GM12878 (cell line): Measurements from ENCODE around the gene SPHK2. TPM values are rescaled to one million over a fixed set of nuclear protein-coding genes. Genes with fewer than 3 reads are reported as not detected.

Experiments used
- ATAC-seq: fragments of 200-7000 bp; cut with Tn5 transposase; 3 replicates; pipeline ENCODE4 v1.9.1; 2020; ENCODE audit warnings: mild to moderate bottlenecking, moderate library complexity
- BruUV-seq: library from RNA; stranded (reverse); fragments of 400-500 nt; replicated peaks from 2 replicates; lab custom pipeline; 2021; lab: Mats Ljungman, UMichigan
- CTCF ChIA-PET: fragments of 300-600 bp; sonication (Branson Sonifier 250); formaldehyde crosslinking; extraction: SDS; loops from one replicate; lab custom pipeline; 2021; ENCODE audit warnings: inconsistent platforms; lab: Yijun Ruan, JAX
- POLR2A ChIA-PET: fragments of 350-600 bp; formaldehyde crosslinking; extraction: SDS; loops from one replicate; lab custom pipeline; 2021; ENCODE audit warnings: inconsistent platforms; lab: Charles Lee
- RAD21 ChIA-PET: fragments of 300-600 bp; sonication (Branson Sonifier 250); formaldehyde crosslinking; loops from one replicate; lab custom pipeline; 2023; ENCODE audit warnings: antibody characterized with exemption; ENCODE audit not compliant: unreplicated experiment; lab: Charles Lee
- SMC1A ChIA-PET: fragments of 300-600 bp; sonication (Branson Sonifier 250); formaldehyde crosslinking; loops from one replicate; lab custom pipeline; 2023; ENCODE audit not compliant: unreplicated experiment, uncharacterized antibody; lab: Charles Lee
- DNase-seq: peaks from one replicate; pipeline ENCODE4 v3.0.0-alpha.2; 2011; ENCODE audit warnings: low read depth, low spot score
- FAIRE-seq: peaks from 3 replicates; lab custom pipeline; 2011; peaks lifted over from hg19 to GRCh38; lab: Jason Lieb, UNC
- H2AFZ ChIP-seq: 2 replicates; pipeline ENCODE4 v1.6.0; 2011; ENCODE audit warnings: low read depth, low read length, control low read depth; ENCODE audit not compliant: control insufficient read depth
- H3K27ac ChIP-seq: 2 replicates; pipeline ENCODE4 v1.5.1; 2011; ENCODE audit warnings: control low read depth; ENCODE audit not compliant: control insufficient read depth, insufficient read depth
- H3K27me3 ChIP-seq, 2 experiments: replicated peaks in 1 of 2; 2 replicates each; pipeline versions ENCODE4 v1.6.0 to v1.6.1; 2011; ENCODE audit warnings: low read length in 1 of 2; ENCODE audit not compliant: control insufficient read depth in 2 of 2, insufficient read depth in 2 of 2
- H3K36me3 ChIP-seq, 2 experiments: 2 replicates each; pipeline ENCODE4 v1.5.1; 2011; ENCODE audit warnings: low read length in 1 of 2; ENCODE audit not compliant: control insufficient read depth in 2 of 2, insufficient read depth in 2 of 2
- H3K4me1 ChIP-seq: 2 replicates; pipeline ENCODE4 v1.6.1; 2011; ENCODE audit warnings: mild to moderate bottlenecking, low read length, moderate library complexity, mixed read lengths; ENCODE audit not compliant: control insufficient read depth, insufficient read depth
- H3K4me2 ChIP-seq: 2 replicates; pipeline ENCODE4 v1.6.0; 2011; ENCODE audit warnings: control low read depth; ENCODE audit not compliant: control insufficient read depth, insufficient read depth
- H3K4me3 ChIP-seq: fragments of 200-600 bp; sonication (generic); 2 replicates; pipeline ENCODE4 v1.5.1; 2016
- H3K79me2 ChIP-seq: 2 replicates; pipeline ENCODE4 v1.6.0; 2011; ENCODE audit warnings: low read length; ENCODE audit not compliant: control insufficient read depth, insufficient read depth
- H3K9ac ChIP-seq: 2 replicates; pipeline ENCODE4 v1.8.0; 2011; ENCODE audit warnings: low read length, control low read depth, mixed read lengths; ENCODE audit not compliant: control insufficient read depth, insufficient read depth
- H3K9me3 ChIP-seq: replicated peaks from 3 replicates; pipeline ENCODE4 v1.5.1; 2011; ENCODE audit warnings: mild to moderate bottlenecking, low read length; ENCODE audit not compliant: control insufficient read depth, insufficient read depth
- H4K20me1 ChIP-seq: 2 replicates; pipeline ENCODE4 v1.6.0; 2011; ENCODE audit not compliant: control insufficient read depth, insufficient read depth
- FOXM1 ChIP-seq: IDR thresholded peaks from 2 replicates; pipeline ENCODE4 v1.6.1; 2012; ENCODE audit warnings: low read depth, mild to moderate bottlenecking, inconsistent platforms, low read length, moderate library complexity
- HDGF ChIP-seq: fragments of 450-650 bp; IDR thresholded peaks from 2 replicates; pipeline ENCODE4 v1.6.1; 2016; ENCODE audit warnings: antibody characterized with exemption
- LARP7 ChIP-seq: fragments of 450-650 bp; IDR thresholded peaks from 2 replicates; pipeline ENCODE4 v1.6.1; 2017; ENCODE audit warnings: mild to moderate bottlenecking
- RAD51 ChIP-seq: fragments of 450-650 bp; IDR thresholded peaks from 2 replicates; pipeline ENCODE4 v1.6.1; 2016; ENCODE audit warnings: moderate library complexity, mild to moderate bottlenecking, inconsistent platforms
- RUNX3 ChIP-seq: IDR thresholded peaks from 2 replicates; pipeline ENCODE4 v1.6.1; 2012; ENCODE audit warnings: low read length, inconsistent platforms
- ZNF687 ChIP-seq: fragments of 450-650 bp; IDR thresholded peaks from 2 replicates; pipeline ENCODE4 v1.6.1; 2017; ENCODE audit warnings: mild to moderate bottlenecking, moderate library complexity
- WGBS: methylation state at CpG from one replicate; pipeline ENCODE4 v1.1.6; 2016; ENCODE audit warnings: low lambda C conversion rate; ENCODE audit not compliant: insufficient replicate concordance, insufficient coverage; ENCODE audit errors: missing lambda C conversion rate; 5-methylcytosine and 5-hydroxymethylcytosine counted together
- in situ Hi-C: fragments of 300-500 bp; cut with MboI; formaldehyde crosslinking; loops from 9 replicates; pipeline ENCODE4 v1.14.3; 2018; ENCODE audit warnings: mixed read lengths
- intact Hi-C: fragments of 100-400 bp; cut with micrococcal nuclease; formaldehyde crosslinking; loops from one replicate; pipeline ENCODE4 v1.14.2; 2022; ENCODE audit not compliant: unreplicated experiment
- polyA plus RNA-seq, 11 experiments: library from polyadenylated mRNA; depleted of rRNA in 4 of 11; unstranded in 6 of 11; stranded (reverse) in 5 of 11; fragments of >200 nt; fragmentation: Nextera tagmentation in 4 of 11; fragmentation: Illumina TruSeq in 1 of 11; extraction: Ambion mirVana in 4 of 11; extraction: Trizol in 1 of 11; gene quantifications; 1 replicate in 1 of 11; 2 replicates in 10 of 11; pipeline versions ENCODE4 v1.2.1 to v1.2.3, GENCODE V29; 2011 to 2016; ENCODE audit warnings: inconsistent platforms in 2 of 11, missing spikeins in 2 of 11, low read depth in 1 of 11
- total RNA-seq, 4 experiments: library from RNA; depleted of rRNA in 3 of 4; stranded (reverse); fragments of >200 nt in 3 of 4; fragmentation: Illumina TruSeq in 1 of 4; extraction: Trizol in 1 of 4; gene quantifications; 2 replicates each; pipeline versions ENCODE4 v1.2.1 to v1.2.3, GENCODE V29; 2013 to 2021

The SPHK2 gene
- total and polyA plus RNA-seq, 10 of the 15 experiments (the other 5 are each of a cell fraction or from before 2014, with no cell fraction given): 0.37 to 40.5 (median 11.2) TPM

DNA sequence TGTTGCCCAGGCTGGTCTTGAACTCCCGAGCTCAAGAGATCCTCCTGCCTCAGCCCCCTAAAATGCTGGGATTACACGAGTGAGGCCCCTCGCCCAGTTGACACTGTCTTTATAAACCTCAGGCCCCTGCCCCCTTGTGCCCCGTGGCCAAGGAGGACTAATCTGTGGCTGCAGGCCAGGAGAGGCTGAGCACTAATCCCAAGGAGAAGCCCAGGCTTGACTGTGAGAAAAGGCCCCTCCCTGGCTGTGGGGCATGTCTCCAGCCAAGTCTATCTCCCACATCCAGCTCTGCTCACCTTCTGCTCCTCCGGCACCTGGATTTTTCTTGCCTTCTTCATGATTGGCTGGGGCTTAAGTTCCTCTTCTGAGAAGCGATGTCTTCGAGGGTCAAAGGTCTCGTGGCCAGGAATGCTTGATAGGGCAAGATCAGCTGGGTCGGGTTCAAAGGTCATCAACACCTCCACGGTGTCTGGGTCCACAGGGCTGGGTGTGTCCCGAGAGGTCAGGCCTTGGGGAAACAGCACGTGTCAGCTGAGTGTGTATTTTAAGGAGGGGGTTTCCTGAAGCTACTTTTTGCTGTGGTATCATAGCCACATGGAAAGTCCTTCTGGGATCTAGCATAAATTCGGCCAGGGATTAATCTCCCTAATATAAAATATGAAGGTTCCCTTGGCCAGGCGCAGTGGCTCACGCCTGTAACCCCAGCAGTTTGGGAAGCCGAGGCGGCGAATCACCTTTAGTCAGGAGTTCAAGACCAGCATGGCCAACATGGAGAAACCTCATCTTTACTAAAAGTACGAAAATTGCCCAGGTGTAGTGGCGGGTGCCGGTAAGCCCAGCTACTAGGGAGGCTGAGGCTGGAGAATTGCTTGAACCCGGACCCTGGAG, 14.1 kb downstream of the SPHK2 start (continued):
- peak; percentile 91 for TF ChIP-seq ZNF687
- no peak for TF ChIP-seq HDGF
- TF ChIP-seq FOXM1: no peak
- no peak for TF ChIP-seq LARP7

GRCh38 chr19:48634036-48634342, 14.7 kb downstream of the SPHK2 start:
- ChIA-PET RAD21 (interaction anchor here (1.1 to 3.4 kb wide), 7 partner anchors 10 to 50 kb away, joined by 3 to 16 read pairs (median 9); partner anchors contain the start of genes CA11, RPL18 and SPHK2), CTCF (interaction anchor here (1.1 to 2.3 kb wide), 5 partner anchors 11 to 49 kb away, joined by 3 to 10 read pairs (median 9); partner anchors contain the start of gene CA11), POLR2A (interaction anchor here (0.5 to 3.3 kb wide), 9 partner anchors 12 to 360 kb away, joined by 3 to 62 read pairs (median 4); partner anchors contain the start of genes CA11, RPL18, RUVBL2 and SPHK2)
- peaks cover 28% of the 10 kb centered on the region for H3K4me1 ChIP-seq
- peaks cover 4 to 5% of the 10 kb centered on the region in 2 experiments; a peak in 3 of 4 replicates for H3K36me3 ChIP-seq
- ATAC-seq (no peak), DNase-seq (no peak), FAIRE-seq (no peak)
- no peaks in the 10 kb centered on the region for H4K20me1 ChIP-seq
- in situ Hi-C loops: loop anchor here (25.0 kb wide), 1 partner anchor 1253 kb away; the partner anchor contains the start of genes AKT1S1, IL4I1 and TBC1D17
- peaks cover 5% of the 10 kb centered on the region for H3K79me2 ChIP-seq
- H3K4me3 ChIP-seq: peak overlapping the region; percentile 66
- no peaks in the 10 kb centered on the region for H3K27me3 ChIP-seq
- WGBS: 35% methylated on average over 7 of the region's 7 CpGs
- no peak for TF ChIP-seq RAD51
- 0 out of 2 replicates have a peak, but pooled peaks have one; percentile 1 for TF ChIP-seq RUNX3
- TF ChIP-seq, all 136 proteins: peak for 1
- intact Hi-C loops: loop anchor here (10.0 kb wide), 1 partner anchor 331 kb away; the partner anchor contains the start of gene FTL
- H2AFZ ChIP-seq: peak overlapping the region; percentile 81
- peak overlapping the region; percentile 92 for H3K4me2 ChIP-seq
- peak overlapping the region; percentile 79 for H3K27ac ChIP-seq
- H3K9me3 ChIP-seq: no peaks in the 10 kb centered on the region
- SMC1A ChIA-PET: interaction anchor here (0.9 to 2.8 kb wide), 7 partner anchors 9 to 50 kb away, joined by 3 to 22 read pairs (median 3); partner anchors contain the start of genes RPL18 and SPHK2
- no TSS peak for BruUV-seq
- H3K9ac ChIP-seq: peak overlapping the region; percentile 66
